ENCODE results near the gene TCEAL4. TPM values are rescaled to one million over a fixed set of nuclear protein-coding genes. Genes with fewer than 3 reads are reported as not detected.

TCEAL4 gene
- total RNA-seq, 1 donor from 2014 or later: 18.0 TPM

- peak overlapping the region; percentile 90 for H3K4me3 Mint-ChIP-seq
- ATAC-seq (ENCODE audit: low read depth) (peak; percentile 55), DNase-seq (peak; percentile 16)
- H3K9me3 Mint-ChIP-seq: no peaks in the 10 kb centered on the region
- ChIA-PET CTCF (no interaction called here), POLR2A (interaction anchor here (1.4 kb wide), 1 partner anchor 57 kb away, joined by 4 read pairs; no protein-coding TSS in a partner anchor)
- peaks cover 16% of the 10 kb centered on the region for H3K4me1 Mint-ChIP-seq
- H3K36me3 Mint-ChIP-seq (ENCODE audit: low read depth): peaks cover 4% of the 10 kb centered on the region
- no peak for TF ChIP-seq CTCF (IDR thresholded peaks at IDR 0.05)
- intact Hi-C loops (cut with micrococcal nuclease): loop anchor here (1.0 to 10.0 kb wide), 2 partner anchors 58 to 75 kb away; no protein-coding TSS in a partner anchor
- peak overlapping the region; percentile 87 for H3K27ac Mint-ChIP-seq
- H3K27me3 Mint-ChIP-seq: no peaks in the 10 kb centered on the region
Observed at GRCh38 chrX:103629318-103630170, 44.2 kb downstream of the TCEAL4 start.

GRCh38 chrX:103630171-103630511 is 44.8 kb downstream of the TCEAL4 start:
- DNase-seq: no peak
- no peak for ATAC-seq (ENCODE audit: low read depth)
- H3K4me3 Mint-ChIP-seq: peak overlapping the region; percentile 90
- H3K36me3 Mint-ChIP-seq (ENCODE audit: low read depth): peaks cover 4% of the 10 kb centered on the region
- intact Hi-C loops (cut with micrococcal nuclease): no loop called here
- no peak for TF ChIP-seq CTCF (IDR thresholded peaks at IDR 0.05)
- no peaks in the 10 kb centered on the region for H3K27me3 Mint-ChIP-seq
- H3K9me3 Mint-ChIP-seq: no peaks in the 10 kb centered on the region
- peak overlapping the region; percentile 63 for H3K27ac Mint-ChIP-seq
- H3K4me1 Mint-ChIP-seq: peaks cover 16% of the 10 kb centered on the region
- ChIA-PET CTCF (no interaction called here), POLR2A (interaction anchor here (1.4 kb wide), 1 partner anchor 57 kb away, joined by 4 read pairs; no protein-coding TSS in a partner anchor)

- DNase-seq (no peak), ATAC-seq (ENCODE audit: low read depth) (no peak)
- no peaks in the 10 kb centered on the region for H3K9me3 Mint-ChIP-seq
- H3K4me1 Mint-ChIP-seq: peaks cover 16% of the 10 kb centered on the region
- H3K27me3 Mint-ChIP-seq: no peaks in the 10 kb centered on the region
- peaks cover 4% of the 10 kb centered on the region for H3K36me3 Mint-ChIP-seq (ENCODE audit: low read depth)
- no peak overlapping the region for H3K4me3 Mint-ChIP-seq
- intact Hi-C loops (cut with micrococcal nuclease): no loop called here
- CTCF ChIA-PET: no interaction called here
- POLR2A ChIA-PET: no interaction called here
- no peak for TF ChIP-seq CTCF (IDR thresholded peaks at IDR 0.05)
- no peak overlapping the region for H3K27ac Mint-ChIP-seq
Observed at GRCh38 chrX:103631145-103631544, 45.8 kb downstream of the TCEAL4 start.

- intact Hi-C loops (cut with micrococcal nuclease): no loop called here
- ATAC-seq (ENCODE audit: low read depth) (no peak), DNase-seq (no peak)
- CTCF ChIA-PET: no interaction called here
- Mint-ChIP-seq H3K27me3 (no peaks in the 10 kb centered on the region), H3K4me3 (no peak overlapping the region), H3K9me3 (no peaks in the 10 kb centered on the region), H3K27ac (no peak overlapping the region), H3K4me1 (no peaks in the 10 kb centered on the region), H3K36me3 (ENCODE audit: low read depth) (no peaks in the 10 kb centered on the region)
- TF ChIP-seq CTCF (IDR thresholded peaks at IDR 0.05): no peak
- POLR2A ChIA-PET: no interaction called here
Observed at GRCh38 chrX:103635436-103635835, 50.1 kb downstream of the TCEAL4 start.

Other genes with a start within 250 kb of the TCEAL4 start
- gene TCEAL9, start 229.0 kb upstream of the TCEAL4 start, total RNA-seq: 0.35 and 0.88 TPM in 2 replicates
- 0.42 and 0.93 TPM in 2 replicates for gene BEX3, start 209.0 kb upstream of the TCEAL4 start, total RNA-seq
- gene RAB40A, start 66.0 kb upstream of the TCEAL4 start, total RNA-seq: 0.11 and 0.12 TPM in 2 replicates
- 7.7 and 8.5 TPM in 2 replicates for gene TCEAL3, start 22.4 kb downstream of the TCEAL4 start, total RNA-seq
- gene TCEAL1, start 43.5 kb downstream of the TCEAL4 start, total RNA-seq: 10.4 TPM in 2 replicates
- 89.2 and 111 TPM in 2 replicates for gene MORF4L2, start 101.2 kb downstream of the TCEAL4 start, total RNA-seq
- gene TMEM31, start 125.4 kb downstream of the TCEAL4 start, total RNA-seq: not detected in 2 replicates
- gene PLP1, start 191.3 kb downstream of the TCEAL4 start, total RNA-seq: not detected in 2 replicates
- gene RAB9B, start 246.7 kb downstream of the TCEAL4 start, total RNA-seq: 0.39 and 0.51 TPM in 2 replicates